Stomach smooth muscle (tissue), 2 donors: ENCODE measurements around the gene ACAT2.
A peak's percentile ranks its signal among the peaks of the same experiment; 100 is the strongest.

Experiments used
- H3K27ac ChIP-seq: one replicate; pipeline ENCODE4 v1.7.0; 2013; ENCODE audit warnings: mild to moderate bottlenecking, low read length, inconsistent platforms
- H3K27me3 ChIP-seq, 2 donors: one replicate each; pipeline ENCODE4 v1.7.0; 2013; ENCODE audit warnings: low read length in 2 of 2; ENCODE audit not compliant: insufficient read depth in 2 of 2, control insufficient read depth in 1 of 2
- H3K36me3 ChIP-seq, 2 donors: one replicate each; pipeline ENCODE4 v1.7.0; 2013; ENCODE audit warnings: low read length in 2 of 2; ENCODE audit not compliant: control insufficient read depth in 2 of 2, insufficient read depth in 2 of 2
- H3K4me1 ChIP-seq: one replicate; pipeline ENCODE4 v1.7.0; 2013; ENCODE audit warnings: low read length; ENCODE audit not compliant: control insufficient read depth, insufficient read depth
- H3K4me3 ChIP-seq, 2 donors: one replicate each; pipeline ENCODE4 v1.7.0; 2013; ENCODE audit warnings: low read length in 2 of 2
- H3K9ac ChIP-seq, 2 donors: one replicate each; pipeline ENCODE4 v1.7.0; 2013; ENCODE audit warnings: low read length in 2 of 2, mild to moderate bottlenecking in 1 of 2
- H3K9me3 ChIP-seq, 2 donors: one replicate each; pipeline ENCODE4 v1.7.0; 2013; ENCODE audit warnings: low read length in 2 of 2; ENCODE audit not compliant: control insufficient read depth in 2 of 2
- donor health status: healthy.
- donor health status: Pancreatic carcinoma.

The ACAT2 gene

GRCh38 chr6:159754959-159755914, 6.6 kb upstream of the ACAT2 start:
- Histone ChIP-seq H3K36me3 (peaks cover 26 to 31% of the 10 kb centered on the region in 2 donors), H3K4me3 (no peak overlapping the region), H3K9me3 (no peaks in the 10 kb centered on the region), H3K4me1 (no peaks in the 10 kb centered on the region), H3K27me3 (no peaks in the 10 kb centered on the region), H3K9ac (no peak overlapping the region), H3K27ac (no peak overlapping the region)

- peaks cover 23 to 28% of the 10 kb centered on the region in 2 donors for H3K36me3 ChIP-seq
- H3K9me3 ChIP-seq, result no peaks in the 10 kb centered on the region
- no peak overlapping the region for H3K27ac ChIP-seq
- H3K4me1 ChIP-seq, result peaks cover 6% of the 10 kb centered on the region
- no peak overlapping the region for H3K4me3 ChIP-seq
- H3K9ac ChIP-seq, result no peak overlapping the region
- H3K27me3 ChIP-seq, result no peaks in the 10 kb centered on the region
These were observed 5.3 kb upstream of the ACAT2 start for GRCh38 chr6:159756508-159756907.

GRCh38 chr6:159758031-159759001, 3.5 kb upstream of the ACAT2 start:
- H3K4me3 ChIP-seq, result no peak overlapping the region
- no peak overlapping the region for H3K9ac ChIP-seq
- H3K27ac ChIP-seq, result no peak overlapping the region
- peaks cover 18% of the 10 kb centered on the region for H3K4me1 ChIP-seq
- H3K36me3 ChIP-seq, result peaks cover 21 to 23% of the 10 kb centered on the region in 2 donors
- no peaks in the 10 kb centered on the region for H3K9me3 ChIP-seq
- no peaks in the 10 kb centered on the region for H3K27me3 ChIP-seq

- Histone ChIP-seq H3K4me1 (peaks cover 18% of the 10 kb centered on the region), H3K9me3 (no peaks in the 10 kb centered on the region), H3K27ac (no peak overlapping the region), H3K9ac (no peak overlapping the region), H3K27me3 (no peaks in the 10 kb centered on the region), H3K36me3 (peaks cover 14 to 18% of the 10 kb centered on the region in 2 donors), H3K4me3 (no peak overlapping the region)
These were observed 2.2 kb upstream of the ACAT2 start for GRCh38 chr6:159759645-159760044.

- H3K4me3 ChIP-seq, result peak overlapping the region in 1 of 2 donors; percentile 96
- no peaks in the 10 kb centered on the region for H3K27me3 ChIP-seq
- peak overlapping the region in 1 of 2 donors; percentile 95 for H3K9ac ChIP-seq
- H3K4me1 ChIP-seq, result peaks cover 18% of the 10 kb centered on the region
- no peak overlapping the region for H3K27ac ChIP-seq
- peaks cover 8 to 13% of the 10 kb centered on the region in 2 donors for H3K36me3 ChIP-seq
- no peaks in the 10 kb centered on the region for H3K9me3 ChIP-seq
These were observed 1.2 kb upstream of the ACAT2 start for GRCh38 chr6:159760602-159761057.

GRCh38 chr6:159761129-159761872, 544 bp upstream of the ACAT2 start:
- no peaks in the 10 kb centered on the region for H3K9me3 ChIP-seq
- no peaks in the 10 kb centered on the region for H3K27me3 ChIP-seq
- peaks cover 18% of the 10 kb centered on the region for H3K4me1 ChIP-seq
- peak overlapping the region; percentile 98 for H3K27ac ChIP-seq
- H3K4me3 ChIP-seq, result peak overlapping the region; percentile 75 to 96
- H3K36me3 ChIP-seq, result peaks cover 8 to 10% of the 10 kb centered on the region in 2 donors
- peak overlapping the region; percentile 84 to 95 for H3K9ac ChIP-seq

GRCh38 chr6:159762681-159763293, 942 bp downstream of the ACAT2 start:
- H3K9me3 ChIP-seq, result no peaks in the 10 kb centered on the region
- peaks cover 12 to 14% of the 10 kb centered on the region in 2 donors for H3K36me3 ChIP-seq

GRCh38 chr6:159766906-159767305, 5.1 kb downstream of the ACAT2 start:
- H3K9ac ChIP-seq, result no peak overlapping the region
- H3K4me3 ChIP-seq, result no peak overlapping the region
- H3K27ac ChIP-seq, result no peak overlapping the region
- H3K4me1 ChIP-seq, result peaks cover 11% of the 10 kb centered on the region
- H3K9me3 ChIP-seq, result no peaks in the 10 kb centered on the region
- H3K27me3 ChIP-seq, result no peaks in the 10 kb centered on the region
- H3K36me3 ChIP-seq, result peaks cover 14 to 15% of the 10 kb centered on the region in 2 donors

More at GRCh38 chr6:159762681-159763293, 942 bp downstream of the ACAT2 start:
- Histone ChIP-seq H3K27ac (peak overlapping the region; percentile 98), H3K27me3 (no peaks in the 10 kb centered on the region), H3K4me3 (peak overlapping the region; percentile 89 to 96), H3K4me1 (peaks cover 18% of the 10 kb centered on the region), H3K9ac (peak overlapping the region; percentile 65 to 87)

- Histone ChIP-seq H3K9me3 (no peaks in the 10 kb centered on the region), H3K27ac (no peak overlapping the region), H3K27me3 (no peaks in the 10 kb centered on the region), H3K36me3 (peaks cover 15 to 16% of the 10 kb centered on the region in 2 donors), H3K9ac (no peak overlapping the region), H3K4me1 (no peaks in the 10 kb centered on the region), H3K4me3 (no peak overlapping the region)
These were observed 7.6 kb downstream of the ACAT2 start for GRCh38 chr6:159769470-159769869.
